WTC11 (cell line): ENCODE measurements around the gene GIGYF2. TPM values are rescaled to one million over a fixed set of nuclear protein-coding genes. Genes with fewer than 3 reads are reported as not detected.

ENCODE experiments used
- ATAC-seq: fragments of 200-7000 bp; cut with Tn5 transposase; 2 replicates; pipeline ENCODE4 v1.10.0; 2021; ENCODE audit warnings: mild to moderate bottlenecking, moderate library complexity
- CTCF ChIA-PET: fragments of 300-600 bp; sonication (Branson Sonifier 250); formaldehyde crosslinking; loops from one replicate; lab custom pipeline; 2021; ENCODE audit warnings: antibody characterized with exemption; lab: Charles Lee
- POLR2A ChIA-PET: fragments of 350-600 bp; sonication (Branson Sonifier 250); formaldehyde crosslinking; loops from one replicate; lab custom pipeline; 2021; ENCODE audit warnings: antibody characterized with exemption; lab: Charles Lee
- DNase-seq: peaks from one replicate; pipeline ENCODE4 v3.0.0; 2021; ENCODE audit warnings: low spot score
- H3K27ac Mint-ChIP-seq: 2 replicates; pipeline ENCODE4 v1.8.0; 2021; ENCODE audit warnings: mixed read lengths
- H3K27me3 Mint-ChIP-seq: 2 replicates; pipeline ENCODE4 v1.8.0; 2021; ENCODE audit warnings: low read depth, mild to moderate bottlenecking, moderate library complexity, mixed read lengths
- H3K36me3 Mint-ChIP-seq: 2 replicates; pipeline ENCODE4 v1.8.0; 2021; ENCODE audit warnings: mixed read lengths
- H3K4me1 Mint-ChIP-seq: 2 replicates; pipeline ENCODE4 v1.8.0; 2022; ENCODE audit warnings: mixed read lengths
- H3K4me3 Mint-ChIP-seq: 2 replicates; pipeline ENCODE4 v1.8.0; 2021; ENCODE audit warnings: mild to moderate bottlenecking, moderate library complexity, mixed read lengths
- H3K9me3 Mint-ChIP-seq: 2 replicates; pipeline ENCODE4 v1.8.0; 2021; ENCODE audit warnings: mixed read lengths
- CREB1 ChIP-seq: sonication (generic); formaldehyde crosslinking; IDR thresholded peaks from 2 replicates; pipeline ENCODE4 v1.8.0; 2023; ENCODE audit warnings: mild to moderate bottlenecking, missing genetic modification reagents
- CREM ChIP-seq: sonication (generic); formaldehyde crosslinking; IDR thresholded peaks from 2 replicates; pipeline ENCODE4 v1.8.1; 2022; ENCODE audit warnings: mild to moderate bottlenecking, missing genetic modification reagents, moderate library complexity
- FOXK1 ChIP-seq: sonication (generic); formaldehyde crosslinking; IDR thresholded peaks from 2 replicates; pipeline ENCODE4 v1.8.0; 2022; ENCODE audit warnings: mild to moderate bottlenecking, moderate library complexity, missing genetic modification reagents
- FOXP1 ChIP-seq: sonication (generic); formaldehyde crosslinking; IDR thresholded peaks from 2 replicates; pipeline ENCODE4 v1.8.0; 2022; ENCODE audit warnings: missing genetic modification reagents, mild to moderate bottlenecking, moderate library complexity, borderline replicate concordance
- GRHL2 ChIP-seq: fragments of 250-450 bp; sonication (Bioruptor Pico); IDR thresholded peaks from 2 replicates; pipeline ENCODE4 v1.8.0; 2022; ENCODE audit warnings: mild to moderate bottlenecking, moderate library complexity; ENCODE audit not compliant: insufficient replicate concordance, severe bottlenecking
- JAZF1 ChIP-seq: fragments of 250-450 bp; sonication (Bioruptor Pico); IDR thresholded peaks from 2 replicates; pipeline ENCODE4 v1.9.0; 2021; ENCODE audit warnings: moderate library complexity, mild to moderate bottlenecking, inconsistent platforms
- JUN ChIP-seq: sonication (generic); formaldehyde crosslinking; IDR thresholded peaks from 2 replicates; pipeline ENCODE4 v1.8.0; 2023; ENCODE audit warnings: mild to moderate bottlenecking, missing genetic modification reagents
- NR1H2 ChIP-seq: sonication (generic); formaldehyde crosslinking; IDR thresholded peaks from 2 replicates; pipeline ENCODE4 v1.9.0; 2021; ENCODE audit warnings: mild to moderate bottlenecking, moderate library complexity, missing genetic modification reagents
- PRRX2 ChIP-seq: fragments of 250-450 bp; sonication (Bioruptor Pico); IDR thresholded peaks from 2 replicates; pipeline ENCODE4 v1.8.0; 2021; ENCODE audit warnings: mild to moderate bottlenecking
- SMAD3 ChIP-seq: sonication (generic); formaldehyde crosslinking; IDR thresholded peaks from 2 replicates; pipeline ENCODE4 v1.8.0; 2022; ENCODE audit warnings: missing genetic modification reagents, mild to moderate bottlenecking, borderline replicate concordance
- SOX15 ChIP-seq: fragments of 250-450 bp; sonication (Bioruptor Pico); IDR thresholded peaks from 2 replicates; pipeline ENCODE4 v1.9.0; 2021; ENCODE audit warnings: mild to moderate bottlenecking
- ZNF219 ChIP-seq: sonication (generic); formaldehyde crosslinking; IDR thresholded peaks from 2 replicates; pipeline ENCODE4 v1.8.0; 2023; ENCODE audit warnings: missing genetic modification reagents, mild to moderate bottlenecking, borderline replicate concordance
- ZNF263 ChIP-seq: sonication (generic); formaldehyde crosslinking; IDR thresholded peaks from 2 replicates; pipeline ENCODE4 v1.8.1; 2022; ENCODE audit warnings: low read depth, mild to moderate bottlenecking, moderate library complexity, missing genetic modification reagents
- ZNF416 ChIP-seq: fragments of 250-450 bp; sonication (Bioruptor Pico); IDR thresholded peaks from 2 replicates; pipeline ENCODE4 v1.9.0; 2021; ENCODE audit warnings: mild to moderate bottlenecking, inconsistent platforms
- ZNF423 ChIP-seq: fragments of 250-450 bp; sonication (Bioruptor Pico); IDR thresholded peaks from 2 replicates; pipeline ENCODE4 v2.1.2; 2022; ENCODE audit warnings: mild to moderate bottlenecking, moderate library complexity
- ZNF425 ChIP-seq: fragments of 250-450 bp; sonication (Bioruptor Pico); conservative IDR thresholded peaks from 2 replicates; pipeline ENCODE4 v1.9.0; 2021; ENCODE audit warnings: mild to moderate bottlenecking
- ZNF671 ChIP-seq: fragments of 250-450 bp; sonication (Bioruptor Pico); IDR thresholded peaks from 2 replicates; pipeline ENCODE4 v1.8.0; 2021; ENCODE audit warnings: mild to moderate bottlenecking
- ZSCAN18 ChIP-seq: fragments of 250-450 bp; sonication (Bioruptor Pico); IDR thresholded peaks from 2 replicates; pipeline ENCODE4 v2.1.2; 2022; ENCODE audit warnings: mild to moderate bottlenecking, moderate library complexity
- total RNA-seq: library from RNA; stranded (reverse); gene quantifications from 3 replicates; pipeline ENCODE4 v1.2.3, GENCODE V29; 2021
- TF ChIP-seq, protein P1 (sequence below): sonication (generic); formaldehyde crosslinking; IDR thresholded peaks from 2 replicates; pipeline ENCODE4 v1.8.1; 2023; ENCODE audit warnings: mild to moderate bottlenecking, missing genetic modification reagents, borderline replicate concordance
- TF ChIP-seq, protein P2 (sequence below): sonication (generic); formaldehyde crosslinking; IDR thresholded peaks from 2 replicates; pipeline ENCODE4 v1.8.1; 2023; ENCODE audit warnings: mild to moderate bottlenecking, missing genetic modification reagents, moderate library complexity

The GIGYF2 gene
- total RNA-seq, 1 experiment from 2014 or later: 53.1 TPM

DNA sequence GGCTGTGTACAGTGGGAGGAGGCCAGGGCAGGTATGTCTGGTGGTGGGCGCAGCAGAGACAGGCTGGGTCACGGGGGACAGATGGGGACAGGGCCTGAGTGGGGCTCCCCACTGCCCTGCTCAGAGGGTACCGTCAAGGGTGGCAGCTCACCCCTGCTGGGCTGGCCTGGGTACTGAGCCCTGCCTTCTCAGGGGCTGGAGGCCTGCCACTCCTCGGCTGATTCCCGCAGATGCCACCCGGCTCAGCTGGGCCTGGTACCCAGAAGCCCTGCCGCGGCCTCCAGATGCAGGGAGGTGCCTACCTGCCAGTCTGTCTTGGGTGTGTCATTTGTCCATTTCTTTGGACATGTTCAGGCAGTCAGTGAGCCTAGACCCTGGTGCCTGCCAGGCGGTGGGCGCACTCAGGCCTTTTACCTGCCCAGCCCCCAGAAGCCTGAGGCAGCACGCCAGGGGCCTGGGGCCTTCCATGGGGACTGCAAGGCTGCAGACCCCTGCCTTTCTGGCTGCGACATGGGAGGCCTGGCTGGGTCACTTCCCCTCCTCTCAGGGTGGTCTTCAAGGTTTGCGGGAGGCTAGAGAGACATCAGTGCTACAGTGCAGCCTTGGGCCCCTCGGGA lies 176.3 kb downstream of the GIGYF2 start:
- ChIA-PET POLR2A (interaction anchor here (0.8 kb wide), 1 partner anchor 157 kb away, joined by 5 read pairs; no protein-coding TSS in a partner anchor), CTCF (interaction anchor here (1.0 kb wide), 1 partner anchor 14 kb away, joined by 5 read pairs; no protein-coding TSS in a partner anchor)
- Mint-ChIP-seq H3K27ac (no peak overlapping the region), H3K27me3 (peaks cover 24% of the 10 kb centered on the region), H3K9me3 (no peaks in the 10 kb centered on the region), H3K4me3 (no peak overlapping the region), H3K4me1 (peaks cover 4% of the 10 kb centered on the region; the same call in 1 of the 2 replicates), H3K36me3 (no peaks in the 10 kb centered on the region)
- no peak for DNase-seq
- ATAC-seq: no peak
- TF ChIP-seq JUN (CRISPR knock-in tag): no peak
- no peak for TF ChIP-seq CREM (CRISPR knock-in tag)
- TF ChIP-seq ZNF423 (CRISPR knock-in tag): no peak
- TF ChIP-seq ZNF425 (CRISPR knock-in tag): no peak
- TF ChIP-seq FOXK1: no peak
- no peak for TF ChIP-seq GRHL2 (CRISPR knock-in tag)
- no peak for TF ChIP-seq ZNF671
- TF ChIP-seq ZNF263 (CRISPR knock-in tag): no peak
- no peak for TF ChIP-seq JAZF1 (CRISPR knock-in tag)
- TF ChIP-seq, protein P1, sequence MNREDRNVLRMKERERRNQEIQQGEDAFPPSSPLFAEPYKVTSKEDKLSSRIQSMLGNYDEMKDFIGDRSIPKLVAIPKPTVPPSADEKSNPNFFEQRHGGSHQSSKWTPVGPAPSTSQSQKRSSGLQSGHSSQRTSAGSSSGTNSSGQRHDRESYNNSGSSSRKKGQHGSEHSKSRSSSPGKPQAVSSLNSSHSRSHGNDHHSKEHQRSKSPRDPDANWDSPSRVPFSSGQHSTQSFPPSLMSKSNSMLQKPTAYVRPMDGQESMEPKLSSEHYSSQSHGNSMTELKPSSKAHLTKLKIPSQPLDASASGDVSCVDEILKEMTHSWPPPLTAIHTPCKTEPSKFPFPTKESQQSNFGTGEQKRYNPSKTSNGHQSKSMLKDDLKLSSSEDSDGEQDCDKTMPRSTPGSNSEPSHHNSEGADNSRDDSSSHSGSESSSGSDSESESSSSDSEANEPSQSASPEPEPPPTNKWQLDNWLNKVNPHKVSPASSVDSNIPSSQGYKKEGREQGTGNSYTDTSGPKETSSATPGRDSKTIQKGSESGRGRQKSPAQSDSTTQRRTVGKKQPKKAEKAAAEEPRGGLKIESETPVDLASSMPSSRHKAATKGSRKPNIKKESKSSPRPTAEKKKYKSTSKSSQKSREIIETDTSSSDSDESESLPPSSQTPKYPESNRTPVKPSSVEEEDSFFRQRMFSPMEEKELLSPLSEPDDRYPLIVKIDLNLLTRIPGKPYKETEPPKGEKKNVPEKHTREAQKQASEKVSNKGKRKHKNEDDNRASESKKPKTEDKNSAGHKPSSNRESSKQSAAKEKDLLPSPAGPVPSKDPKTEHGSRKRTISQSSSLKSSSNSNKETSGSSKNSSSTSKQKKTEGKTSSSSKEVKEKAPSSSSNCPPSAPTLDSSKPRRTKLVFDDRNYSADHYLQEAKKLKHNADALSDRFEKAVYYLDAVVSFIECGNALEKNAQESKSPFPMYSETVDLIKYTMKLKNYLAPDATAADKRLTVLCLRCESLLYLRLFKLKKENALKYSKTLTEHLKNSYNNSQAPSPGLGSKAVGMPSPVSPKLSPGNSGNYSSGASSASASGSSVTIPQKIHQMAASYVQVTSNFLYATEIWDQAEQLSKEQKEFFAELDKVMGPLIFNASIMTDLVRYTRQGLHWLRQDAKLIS: no peak

DNA sequence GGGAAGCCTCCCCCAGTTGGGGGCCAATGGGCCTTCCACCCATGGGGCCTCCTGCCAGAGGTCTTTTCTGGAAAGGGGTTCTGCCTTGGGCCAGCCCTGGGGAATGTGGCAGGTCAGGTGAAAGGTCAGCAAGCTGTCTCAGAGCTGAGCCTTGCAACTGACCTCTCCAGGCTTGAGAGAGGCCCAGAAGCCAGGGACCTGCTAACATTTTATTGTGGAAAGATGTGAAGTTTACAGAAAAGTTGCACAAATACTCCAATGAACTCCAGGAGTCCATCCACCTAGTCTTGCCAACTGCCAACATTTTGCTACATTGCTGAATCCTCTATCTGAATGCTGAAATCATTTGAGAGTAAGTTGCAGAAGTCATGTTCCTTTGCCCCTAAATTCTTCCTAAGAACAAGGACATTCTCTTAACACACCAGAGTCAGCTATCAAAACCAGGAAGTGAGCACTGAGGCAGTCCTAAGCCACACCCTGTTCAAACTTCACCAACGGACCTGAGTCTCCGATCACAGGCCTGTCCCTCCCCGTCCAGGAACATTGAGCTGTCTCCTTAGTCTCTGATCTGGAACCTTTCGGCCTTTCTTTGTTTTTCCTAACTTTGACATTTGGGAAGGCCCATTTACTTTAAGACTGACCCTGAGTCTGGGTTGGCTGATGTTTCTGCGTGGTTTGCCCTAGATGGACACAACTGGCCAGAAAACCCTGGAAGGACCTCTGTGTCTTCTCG lies 176.9 kb downstream of the GIGYF2 start:
- peaks cover 28% of the 10 kb centered on the region for H3K27me3 Mint-ChIP-seq
- CTCF ChIA-PET: interaction anchor here (2.1 kb wide), 1 partner anchor 13 kb away, joined by 9 read pairs; no protein-coding TSS in a partner anchor
- H3K4me3 Mint-ChIP-seq: no peak overlapping the region
- TF ChIP-seq PRRX2 (no peak), NR1H2 (CRISPR knock-in tag) (no peak), CREM (CRISPR knock-in tag) (no peak), FOXP1 (CRISPR knock-in tag) (no peak), ZNF416 (CRISPR knock-in tag) (no peak), ZSCAN18 (CRISPR knock-in tag) (no peak), CREB1 (no peak), ZNF425 (CRISPR knock-in tag) (no peak), ZNF219 (CRISPR knock-in tag) (no peak), SOX15 (CRISPR knock-in tag) (no peak), SMAD3 (CRISPR knock-in tag) (no peak)
- TF ChIP-seq, protein P2, sequence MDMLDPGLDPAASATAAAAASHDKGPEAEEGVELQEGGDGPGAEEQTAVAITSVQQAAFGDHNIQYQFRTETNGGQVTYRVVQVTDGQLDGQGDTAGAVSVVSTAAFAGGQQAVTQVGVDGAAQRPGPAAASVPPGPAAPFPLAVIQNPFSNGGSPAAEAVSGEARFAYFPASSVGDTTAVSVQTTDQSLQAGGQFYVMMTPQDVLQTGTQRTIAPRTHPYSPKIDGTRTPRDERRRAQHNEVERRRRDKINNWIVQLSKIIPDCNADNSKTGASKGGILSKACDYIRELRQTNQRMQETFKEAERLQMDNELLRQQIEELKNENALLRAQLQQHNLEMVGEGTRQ (CRISPR knock-in tag): no peak
- TF ChIP-seq, all 79 proteins: peak for 0
- Mint-ChIP-seq H3K36me3 (no peaks in the 10 kb centered on the region), H3K9me3 (no peaks in the 10 kb centered on the region), H3K27ac (no peak overlapping the region), H3K4me1 (peaks cover 4% of the 10 kb centered on the region; the same call in 1 of the 2 replicates)
- no peak for ATAC-seq
- POLR2A ChIA-PET: interaction anchor here (0.8 kb wide), 1 partner anchor 157 kb away, joined by 5 read pairs; no protein-coding TSS in a partner anchor
- DNase-seq: no peak
